ENCODE data around the gene CLMN.

The CLMN gene

DNA sequence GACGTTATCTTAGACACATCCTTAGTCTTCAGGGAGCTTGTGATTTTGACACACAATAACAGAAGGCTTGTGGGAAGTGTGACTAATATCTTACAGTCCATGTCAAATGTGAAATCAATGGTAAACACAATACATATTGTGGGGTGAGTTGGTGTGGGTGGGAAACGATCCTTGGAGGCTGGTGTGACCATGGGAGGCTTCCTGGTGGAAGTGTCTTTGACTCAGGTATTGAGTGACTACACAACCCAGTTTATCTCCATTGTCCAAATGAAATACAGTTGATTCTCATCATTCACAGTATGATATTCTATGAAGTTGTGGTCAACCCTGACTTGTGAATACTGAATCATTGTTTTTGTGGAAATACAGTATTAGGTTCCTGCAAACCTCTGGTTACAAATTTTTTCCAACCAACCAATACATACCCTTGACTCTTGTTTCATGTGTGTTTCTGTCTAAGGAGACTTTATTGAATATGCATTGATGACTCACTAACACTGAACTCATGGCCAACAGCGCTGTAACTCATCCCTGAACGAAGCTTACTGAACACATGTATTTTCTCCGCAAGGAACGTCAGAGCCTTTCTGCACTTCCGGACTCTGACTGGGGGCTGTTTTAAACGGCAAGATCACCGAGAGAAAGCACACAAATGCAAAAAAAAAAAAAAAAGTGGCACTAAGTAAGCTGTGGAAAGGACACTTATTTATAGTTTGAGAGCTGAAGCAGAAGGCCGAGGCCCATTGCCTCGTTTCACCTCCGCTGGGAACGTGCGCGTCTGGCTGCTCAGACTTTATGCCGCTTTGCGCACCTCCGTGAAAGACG, 59.0 kb downstream of the CLMN start:
- DNase-seq = peak; percentile 95

- DNase-seq = no peak
These were observed 60.7 kb downstream of the CLMN start for GRCh38 chr14:95258754-95259593.

DNA sequence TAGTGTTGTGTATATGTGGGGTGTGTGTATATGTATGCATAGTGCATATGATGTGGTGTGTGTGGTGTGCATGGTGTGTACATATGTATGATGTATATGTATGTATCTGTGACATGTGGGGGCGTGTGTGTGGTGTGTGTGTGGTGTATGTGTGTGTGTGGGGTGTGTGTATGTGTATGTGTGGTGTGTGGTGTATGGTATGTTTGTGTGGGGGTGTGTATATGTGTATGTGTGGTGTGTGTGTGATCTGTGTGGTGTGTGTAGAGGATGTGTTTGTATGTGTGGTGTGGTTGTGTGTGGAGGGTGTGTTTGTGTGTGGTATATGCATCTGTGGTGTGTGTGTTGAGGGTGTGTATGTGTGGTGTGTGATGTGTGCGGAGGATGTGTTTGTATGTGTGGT, 61.6 kb downstream of the CLMN start:
- DNase-seq = no peak

- DNase-seq = no peak
These were observed 62.2 kb downstream of the CLMN start for GRCh38 chr14:95257521-95257920.

DNA sequence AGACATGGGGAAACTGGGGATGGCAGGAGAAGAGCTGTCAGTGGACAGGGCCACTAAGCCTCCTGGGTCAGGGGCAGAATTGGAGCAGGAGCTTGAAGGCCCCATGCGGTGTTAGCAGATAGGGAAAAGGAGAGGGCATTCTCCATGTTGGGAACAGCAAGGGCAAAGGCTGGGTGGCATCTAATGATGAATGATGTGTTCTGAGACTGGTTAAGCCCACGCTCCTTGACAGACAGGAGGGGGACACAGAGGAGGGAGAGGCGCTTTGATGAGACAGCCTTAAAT, 63.0 kb downstream of the CLMN start:
- DNase-seq = no peak

- peak; percentile 45 for DNase-seq
These were observed 63.5 kb downstream of the CLMN start for GRCh38 chr14:95256002-95256775.

GRCh38 chr14:95255487-95255886, 64.2 kb downstream of the CLMN start:
- DNase-seq = peak; percentile 80

DNA sequence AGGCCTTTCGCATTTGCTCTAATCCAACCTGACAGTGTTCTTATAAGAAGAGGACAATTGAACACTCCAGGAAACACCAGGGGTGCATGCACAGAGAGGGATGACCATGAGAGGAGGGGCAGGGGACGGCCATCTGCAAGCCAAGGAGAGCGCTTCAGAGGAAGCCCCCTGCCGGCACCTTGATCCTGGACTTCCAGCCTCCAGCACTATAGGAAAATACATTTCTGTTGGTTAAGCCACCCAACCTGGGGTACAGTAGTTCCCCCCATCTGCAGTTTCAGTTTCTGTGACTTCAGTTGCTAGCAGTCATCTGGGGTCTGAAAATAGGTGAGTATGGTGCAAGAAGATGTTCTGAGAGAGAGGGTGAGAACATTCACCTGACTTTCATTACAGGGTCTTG, 64.7 kb downstream of the CLMN start:
- DNase-seq = no peak

DNA sequence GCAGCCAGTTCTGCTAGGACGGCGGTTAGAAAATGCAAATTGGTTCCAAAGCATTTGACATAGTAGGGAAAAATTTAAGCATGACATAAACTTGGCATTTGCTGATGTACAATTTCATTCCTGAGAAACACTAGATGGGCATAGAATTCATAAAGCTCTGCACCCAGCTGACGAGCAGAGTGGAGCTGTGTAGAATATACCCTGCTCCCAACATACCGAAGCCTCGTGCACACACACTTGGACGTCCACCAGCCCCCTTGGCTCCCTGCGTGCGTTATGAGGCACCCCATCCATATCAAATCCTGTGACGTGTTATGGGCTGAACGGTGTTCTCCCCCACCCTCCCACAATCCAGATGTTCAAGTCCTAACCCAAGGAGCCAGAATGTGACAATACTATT, 65.4 kb downstream of the CLMN start:
- DNase-seq = peak; percentile 57

GRCh38 chr14:95253039-95253630, 66.6 kb downstream of the CLMN start:
- DNase-seq = peak; percentile 61

DNA sequence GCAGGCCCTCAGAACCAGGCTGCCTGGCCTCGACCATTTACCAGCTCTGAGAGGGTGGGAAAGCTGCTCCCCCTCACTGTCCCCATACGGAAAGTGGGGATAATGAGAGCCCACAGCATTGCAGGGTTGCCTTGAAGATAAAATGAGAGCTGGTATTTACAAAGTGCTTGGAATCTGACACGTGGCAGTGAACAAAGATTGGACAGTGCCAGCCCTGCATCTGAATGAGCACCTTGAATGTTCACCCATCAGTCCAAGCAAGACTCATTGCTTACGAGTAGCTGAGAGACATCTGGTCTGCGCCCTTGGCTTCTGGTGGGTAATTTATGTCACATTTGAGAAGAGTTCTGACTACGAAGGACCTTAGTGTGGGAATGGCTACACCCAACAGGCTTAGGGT, 67.5 kb downstream of the CLMN start:
- DNase-seq = no peak

GRCh38 chr14:95250936-95251335, 68.8 kb downstream of the CLMN start:
- DNase-seq = no peak

DNA sequence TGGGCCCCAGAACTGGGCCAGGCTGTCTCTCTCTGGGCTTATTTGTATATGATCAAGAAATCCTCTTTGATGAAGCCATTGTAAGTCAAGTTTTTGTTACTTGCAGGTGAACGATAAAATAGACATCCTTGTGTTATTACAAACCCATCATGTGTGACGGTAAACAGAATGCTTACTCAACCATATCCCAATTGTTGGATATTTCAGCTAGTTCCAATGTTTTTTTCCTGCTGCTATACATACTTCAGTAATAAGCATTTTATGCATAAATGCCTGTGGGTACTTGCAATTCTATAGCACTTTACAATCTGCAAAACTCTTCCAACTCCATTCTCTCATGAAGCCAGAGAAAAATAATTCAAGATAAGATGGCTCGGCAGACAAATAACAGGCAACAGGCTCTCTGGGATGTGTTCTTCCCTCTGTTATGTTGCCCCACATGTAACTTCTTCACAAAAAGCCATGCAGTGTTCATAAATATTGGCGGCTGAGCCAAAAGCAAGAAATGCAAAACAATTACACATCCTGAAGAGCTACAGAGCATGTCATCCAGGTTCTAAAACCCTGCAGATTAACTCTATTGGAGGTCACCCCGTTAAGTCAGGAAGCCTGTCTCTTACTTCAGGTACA, 69.5 kb downstream of the CLMN start:
- no peak for DNase-seq

DNA sequence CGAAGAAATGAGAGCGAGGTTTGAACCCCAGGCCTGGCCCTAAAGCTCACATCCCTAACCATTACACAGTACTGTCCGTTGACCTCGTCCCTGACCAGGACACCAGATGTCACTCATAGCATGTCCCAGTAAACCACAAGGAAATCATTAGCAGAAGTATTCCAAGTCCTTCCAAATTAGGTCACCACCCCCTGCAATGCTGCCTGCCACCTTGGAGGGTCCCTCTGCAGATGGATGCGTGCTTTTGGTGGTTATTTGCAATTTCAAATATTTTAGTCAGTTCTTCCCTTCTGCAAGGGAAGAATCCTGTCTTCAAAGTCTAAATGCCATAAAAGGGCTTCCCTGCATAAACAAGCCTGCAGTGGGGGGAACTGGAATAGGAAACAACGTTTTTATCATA, 71.3 kb downstream of the CLMN start:
- peak; percentile 87 for DNase-seq

DNA sequence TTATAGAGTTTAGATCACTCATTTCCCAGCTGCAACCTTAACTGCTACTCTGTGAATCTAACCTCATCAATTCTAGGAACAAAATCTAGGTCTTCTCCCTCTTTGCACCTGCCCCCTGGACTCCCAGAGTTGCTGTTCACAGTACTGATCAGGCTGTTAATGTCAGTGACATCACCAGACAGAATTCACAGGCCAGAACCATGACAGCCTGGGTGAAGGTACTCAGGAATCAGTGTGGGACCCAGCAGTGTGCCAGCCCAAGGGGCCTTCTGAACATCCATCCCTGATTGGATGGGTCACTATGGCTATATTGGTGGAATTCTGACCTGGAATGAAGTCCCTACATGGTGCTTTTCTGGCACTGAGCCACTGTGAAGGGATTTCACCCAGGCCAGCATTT, 72.8 kb downstream of the CLMN start:
- DNase-seq = no peak

DNA sequence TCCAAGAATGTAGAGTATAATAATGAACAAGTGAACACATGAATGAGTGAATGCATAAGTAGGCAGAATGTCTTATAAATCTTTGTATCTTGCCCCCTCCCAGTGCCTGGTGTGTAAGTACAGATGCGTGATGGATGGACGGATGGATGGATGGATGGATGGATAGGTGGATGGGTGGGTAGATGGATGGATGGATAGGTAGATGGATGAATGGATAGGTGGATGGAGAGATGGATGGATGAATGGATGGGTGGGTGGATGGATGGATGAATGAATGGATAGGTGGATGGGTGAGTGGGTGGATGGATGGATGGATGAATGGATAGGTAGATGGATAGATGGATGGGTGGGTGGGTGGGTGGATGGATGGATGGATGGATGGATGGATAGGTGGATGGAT, 74.4 kb downstream of the CLMN start:
- no peak for DNase-seq

DNA sequence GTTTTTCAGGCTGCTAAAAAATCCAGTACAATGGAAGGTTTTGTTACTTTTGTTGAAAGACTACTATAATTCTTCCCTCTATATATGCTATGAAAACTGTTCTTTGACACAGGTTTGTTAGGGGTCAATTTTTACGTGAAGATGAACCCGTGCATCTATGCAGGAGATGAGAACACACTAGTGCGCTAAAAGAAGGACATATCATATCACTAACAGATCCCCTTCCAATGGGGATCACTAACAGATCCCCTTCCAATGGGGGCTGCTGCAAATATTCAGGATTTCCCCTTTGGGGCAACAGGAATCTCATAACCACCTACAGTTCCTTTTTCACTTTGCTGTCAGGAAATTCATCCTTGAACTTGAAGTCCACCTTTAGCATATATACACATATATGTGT, 75.1 kb downstream of the CLMN start:
- no peak for DNase-seq

DNA sequence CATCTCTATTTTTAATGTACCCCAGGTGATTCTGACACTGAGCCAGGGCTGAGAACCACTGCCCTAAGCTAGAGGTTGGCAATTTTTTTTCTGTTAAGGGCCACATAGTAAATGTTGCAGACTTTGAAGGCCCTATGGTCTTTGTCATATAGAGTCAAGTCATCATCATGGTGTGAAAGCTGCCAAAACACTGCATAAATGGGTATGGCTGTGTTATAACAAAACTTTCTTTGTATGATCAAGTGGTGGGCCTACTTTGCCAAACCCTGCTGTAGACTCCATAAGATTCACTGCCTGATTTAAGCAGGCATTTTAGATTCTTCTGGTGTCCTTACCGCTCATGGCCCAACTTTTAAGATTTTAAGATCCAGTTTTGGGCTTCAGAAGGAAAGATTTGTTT, 76.8 kb downstream of the CLMN start:
- DNase-seq = no peak

GRCh38 chr14:95240859-95241813, 78.6 kb downstream of the CLMN start:
- peak; percentile 54 for DNase-seq

DNA sequence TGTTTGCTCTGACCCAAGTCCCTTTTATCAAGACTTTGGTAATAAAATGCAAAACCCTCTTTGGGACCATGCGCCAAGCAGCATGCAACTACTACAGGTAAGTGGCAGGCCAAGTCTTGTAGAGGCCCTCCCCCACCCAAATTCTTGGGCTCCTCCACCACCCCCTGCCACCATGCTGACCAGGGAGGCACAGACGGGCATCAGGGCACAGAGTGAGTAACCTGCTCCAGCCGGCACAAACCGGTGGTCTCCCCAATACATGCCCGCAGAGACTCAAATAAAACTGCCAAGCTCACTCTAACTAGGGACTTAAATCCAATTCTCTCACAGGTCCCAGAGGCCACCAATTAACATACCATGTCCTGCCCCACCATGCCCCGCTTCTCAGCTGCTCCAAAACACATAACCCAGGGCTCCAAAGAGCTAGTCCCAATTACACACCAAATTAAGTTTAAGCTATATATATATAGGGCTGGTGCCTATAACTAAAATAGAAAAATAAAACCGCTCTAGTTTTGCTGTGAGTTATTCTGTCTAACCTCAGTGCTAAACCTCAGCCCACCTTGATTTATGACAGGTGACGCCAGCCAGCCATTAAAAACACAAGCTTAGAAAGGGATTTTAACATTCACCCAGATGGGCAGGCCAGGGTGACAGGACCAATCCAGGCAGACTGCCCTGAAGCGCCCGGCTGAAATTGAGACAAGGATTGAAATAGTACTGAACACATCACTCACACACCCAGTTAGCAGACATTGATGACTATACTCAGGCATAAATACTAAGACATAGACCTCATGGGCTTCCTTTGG, 81.0 kb downstream of the CLMN start:
- no peak for DNase-seq

GRCh38 chr14:95237958-95238340, 81.8 kb downstream of the CLMN start:
- DNase-seq = no peak
